Stimulated activated CD4-positive, alpha-beta T cell treated with anti-CD3 and anti-CD28 coated beads, Interleukin-1b, Interleukin-23, amount 100 ng/mL, for 1 hour (primary cell): ENCODE results near the gene PCDHGA11.
"Not testable (repeated sequence)": the region's sequence is repeated elsewhere in the genome, so short reads cannot be mapped to it uniquely, and the experiment has no call there.

ENCODE experiments used
- DNase-seq, 2 donors: peaks; one replicate each; pipeline ENCODE4 v3.0.0-alpha.2; 2020; ENCODE audit warnings: low read depth in 2 of 2

PCDHGA11 gene

GRCh38 chr5:141398608-141399007 lies 22.2 kb upstream of the PCDHGA11 start:
- no peak for DNase-seq

GRCh38 chr5:141399555-141400258 lies 21.1 kb upstream of the PCDHGA11 start:
- no peak for DNase-seq

DNA sequence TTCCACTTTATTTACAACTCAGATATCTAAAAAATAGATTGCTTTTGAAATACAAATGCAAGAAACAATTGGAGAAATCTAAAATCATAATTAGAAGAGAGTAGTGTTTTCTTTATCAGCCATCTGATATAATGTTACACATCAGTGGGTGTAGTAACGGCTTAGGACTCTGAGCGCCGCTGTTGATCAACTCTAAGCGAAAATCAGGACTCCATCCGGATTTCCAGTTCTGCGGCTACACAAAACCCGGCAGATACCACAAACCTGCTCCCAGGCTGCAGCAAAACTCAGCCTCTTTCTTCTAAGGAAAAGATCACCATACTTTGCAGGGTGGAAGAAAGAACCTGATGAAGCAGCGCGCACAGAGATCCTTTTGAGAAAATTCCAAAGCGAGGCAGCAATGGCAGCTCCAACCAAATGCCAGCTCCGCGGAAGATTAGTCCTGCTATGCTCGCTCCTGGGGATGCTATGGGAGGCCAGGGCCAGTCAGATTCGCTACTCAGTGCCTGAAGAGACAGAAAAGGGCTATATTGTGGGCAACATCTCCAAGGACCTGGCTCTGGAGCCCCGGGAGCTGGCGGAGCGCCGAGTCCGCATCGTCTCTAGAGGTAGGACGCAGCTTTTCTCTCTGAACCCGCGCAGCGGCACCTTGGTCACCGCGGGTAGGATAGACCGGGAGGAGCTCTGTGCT lies 18.2 kb upstream of the PCDHGA11 start, which contains the start of gene PCDHGA9:
PCDHGA9 (plus strand) TSS at position 226 of the 691 bp plus-strand sequence; CDS start at position 401, 175 bp downstream.
- DNase-seq = no peak

- DNase-seq = no peak
These were observed 17.5 kb upstream of the PCDHGA11 start for GRCh38 chr5:141403387-141403786.

- DNase-seq = not testable (repeated sequence)
These were observed 12.9 kb upstream of the PCDHGA11 start, which contains the start of gene PCDHGB6 for GRCh38 chr5:141407790-141408505. Gene PCDHGB6 (plus strand): TSS chr5:141408021. CDS start chr5:141408203, 182 bp downstream.

DNA sequence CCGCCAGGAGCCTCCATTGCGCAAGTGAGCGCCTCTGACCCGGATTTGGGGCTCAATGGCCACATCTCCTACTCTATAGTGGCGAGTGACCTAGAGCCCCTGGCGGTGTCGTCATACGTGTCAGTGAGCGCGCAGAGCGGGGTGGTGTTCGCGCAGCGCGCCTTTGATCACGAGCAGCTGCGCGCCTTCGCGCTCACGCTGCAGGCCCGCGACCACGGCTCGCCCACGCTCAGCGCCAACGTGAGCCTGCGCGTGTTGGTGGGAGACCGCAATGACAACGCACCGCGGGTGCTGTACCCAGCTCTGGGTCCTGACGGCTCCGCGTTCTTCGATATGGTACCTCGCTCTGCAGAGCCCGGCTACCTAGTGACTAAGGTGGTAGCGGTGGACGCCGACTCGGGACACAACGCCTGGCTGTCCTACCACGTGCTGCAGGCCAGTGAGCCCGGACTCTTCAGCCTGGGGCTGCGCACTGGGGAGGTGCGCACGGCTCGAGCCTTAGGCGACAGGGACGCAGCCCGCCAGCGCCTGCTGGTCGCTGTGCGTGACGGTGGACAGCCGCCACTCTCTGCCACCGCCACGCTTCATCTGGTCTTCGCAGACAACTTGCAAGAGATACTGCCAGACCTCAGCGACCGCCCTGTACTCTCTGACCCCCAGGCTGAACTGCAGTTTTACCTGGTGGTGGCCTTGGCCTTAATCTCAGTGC lies 11.1 kb upstream of the PCDHGA11 start:
- no peak for DNase-seq

DNA sequence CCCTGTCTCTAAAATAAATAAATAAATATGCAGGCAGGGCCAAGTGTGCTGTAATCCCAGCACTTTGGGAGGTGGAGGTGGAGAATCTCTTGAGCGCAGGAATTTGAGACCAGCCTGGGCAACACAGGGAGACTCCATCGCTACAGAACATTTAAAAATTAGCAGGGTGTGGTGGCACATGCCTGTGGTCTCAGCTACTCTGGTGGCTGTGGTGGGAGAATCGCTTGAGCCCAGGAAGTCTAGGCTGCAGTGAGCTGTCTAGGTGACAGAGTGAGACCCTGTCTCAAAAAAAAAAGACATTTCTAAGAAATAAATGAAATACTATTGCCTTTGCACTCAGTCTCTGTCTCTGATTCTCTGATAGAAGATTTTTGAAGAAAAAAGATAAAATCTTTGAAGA lies 9.3 kb upstream of the PCDHGA11 start:
- DNase-seq = no peak

- DNase-seq = peak in 1 of 2 donors; percentile 34
These were observed 7.9 kb upstream of the PCDHGA11 start, which contains the start of gene PCDHGA10 for GRCh38 chr5:141412854-141413539. Gene PCDHGA10 (plus strand): TSS chr5:141412987. CDS start chr5:141413176, 189 bp downstream.

- no peak for DNase-seq
These were observed 7.2 kb upstream of the PCDHGA11 start for GRCh38 chr5:141413540-141414069.

GRCh38 chr5:141414548-141415274 lies 6.1 kb upstream of the PCDHGA11 start:
- not testable (repeated sequence) for DNase-seq

DNA sequence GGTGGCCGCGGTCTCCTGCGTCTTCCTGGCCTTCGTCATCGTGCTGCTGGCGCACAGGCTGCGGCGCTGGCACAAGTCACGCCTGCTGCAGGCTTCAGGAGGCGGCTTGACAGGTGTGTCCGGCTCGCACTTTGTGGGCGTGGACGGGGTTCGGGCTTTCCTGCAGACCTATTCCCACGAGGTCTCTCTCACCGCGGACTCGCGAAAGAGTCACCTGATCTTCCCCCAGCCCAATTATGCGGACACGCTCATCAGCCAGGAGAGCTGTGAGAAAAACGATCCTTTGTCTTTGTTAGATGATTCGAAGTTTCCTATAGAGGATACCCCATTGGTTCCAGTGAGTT lies 5.6 kb upstream of the PCDHGA11 start:
- DNase-seq = not testable (repeated sequence)

DNA sequence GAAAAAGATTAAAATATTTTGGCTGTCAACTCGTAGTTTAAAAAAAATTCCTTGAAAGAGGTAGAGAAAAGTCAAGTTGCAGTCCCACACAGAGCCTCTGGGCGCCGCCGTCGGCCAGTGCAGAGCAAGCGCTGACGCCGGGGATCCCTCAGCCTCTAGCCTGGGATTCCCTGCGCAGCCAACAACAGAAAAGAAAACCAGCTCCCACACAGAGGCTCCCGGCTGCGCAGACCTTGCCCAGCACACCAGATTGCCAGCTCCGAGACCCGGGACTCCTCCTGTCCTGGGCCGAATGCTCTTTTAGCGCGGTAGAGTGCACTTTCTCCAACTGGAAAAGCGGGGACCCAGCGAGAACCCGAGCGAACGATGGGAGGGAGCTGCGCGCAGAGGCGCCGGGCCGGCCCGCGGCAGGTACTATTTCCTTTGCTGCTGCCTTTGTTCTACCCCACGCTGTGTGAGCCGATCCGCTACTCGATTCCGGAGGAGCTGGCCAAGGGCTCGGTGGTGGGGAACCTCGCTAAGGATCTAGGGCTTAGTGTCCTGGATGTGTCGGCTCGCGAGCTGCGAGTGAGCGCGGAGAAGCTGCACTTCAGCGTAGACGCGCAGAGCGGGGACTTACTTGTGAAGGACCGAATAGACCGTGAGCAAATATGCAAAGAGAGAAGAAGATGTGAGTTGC lies 3.2 kb upstream of the PCDHGA11 start, which contains the start of gene PCDHGB7:
PCDHGB7 (plus strand) TSS at position 184 of the 679 bp plus-strand sequence; CDS start at position 367, 183 bp downstream.
- not testable (repeated sequence) for DNase-seq

DNA sequence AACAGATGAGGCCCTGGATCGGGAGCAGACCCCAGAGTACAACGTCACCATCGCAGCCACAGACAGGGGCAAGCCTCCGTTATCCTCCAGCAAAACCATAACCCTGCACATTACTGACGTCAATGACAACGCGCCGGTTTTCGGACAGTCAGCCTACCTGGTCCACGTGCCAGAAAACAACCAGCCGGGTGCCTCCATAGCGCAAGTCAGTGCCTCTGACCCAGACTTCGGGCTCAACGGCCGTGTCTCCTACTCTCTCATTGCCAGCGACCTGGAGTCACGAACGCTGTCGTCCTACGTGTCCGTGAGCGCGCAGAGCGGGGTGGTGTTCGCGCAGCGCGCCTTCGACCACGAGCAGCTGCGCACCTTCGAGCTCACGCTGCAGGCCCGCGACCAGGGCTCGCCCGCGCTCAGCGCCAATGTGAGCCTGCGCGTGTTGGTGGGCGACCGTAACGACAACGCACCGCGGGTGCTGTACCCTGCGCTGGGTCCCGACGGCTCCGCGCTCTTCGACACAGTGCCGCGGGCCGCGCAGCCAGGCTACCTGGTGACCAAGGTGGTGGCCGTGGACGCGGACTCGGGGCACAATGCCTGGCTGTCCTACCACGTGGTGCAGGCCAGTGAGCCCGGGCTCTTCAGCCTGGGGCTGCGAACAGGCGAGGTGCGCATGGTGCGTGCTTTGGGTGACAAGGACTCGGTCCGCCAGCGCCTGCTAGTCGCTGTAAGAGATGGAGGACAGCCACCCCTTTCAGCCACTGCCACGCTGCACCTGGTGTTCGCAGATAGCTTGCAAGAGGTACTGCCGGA lies 1.6 kb upstream of the PCDHGA11 start:
- DNase-seq = no peak

DNA sequence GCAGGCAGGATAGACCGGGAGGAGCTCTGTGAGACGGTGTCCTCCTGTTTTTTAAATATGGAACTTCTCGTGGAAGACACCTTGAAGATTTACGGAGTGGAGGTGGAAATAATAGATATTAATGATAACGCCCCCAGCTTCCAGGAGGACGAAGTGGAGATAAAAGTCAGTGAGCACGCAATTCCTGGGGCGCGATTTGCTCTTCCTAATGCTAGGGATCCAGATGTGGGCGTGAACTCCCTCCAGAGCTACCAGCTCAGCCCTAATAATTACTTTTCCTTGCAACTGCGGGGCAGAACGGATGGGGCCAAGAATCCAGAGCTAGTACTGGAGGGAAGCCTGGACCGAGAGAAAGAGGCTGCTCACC lies 621 bp downstream of the PCDHGA11 start:
- DNase-seq = no peak

DNA sequence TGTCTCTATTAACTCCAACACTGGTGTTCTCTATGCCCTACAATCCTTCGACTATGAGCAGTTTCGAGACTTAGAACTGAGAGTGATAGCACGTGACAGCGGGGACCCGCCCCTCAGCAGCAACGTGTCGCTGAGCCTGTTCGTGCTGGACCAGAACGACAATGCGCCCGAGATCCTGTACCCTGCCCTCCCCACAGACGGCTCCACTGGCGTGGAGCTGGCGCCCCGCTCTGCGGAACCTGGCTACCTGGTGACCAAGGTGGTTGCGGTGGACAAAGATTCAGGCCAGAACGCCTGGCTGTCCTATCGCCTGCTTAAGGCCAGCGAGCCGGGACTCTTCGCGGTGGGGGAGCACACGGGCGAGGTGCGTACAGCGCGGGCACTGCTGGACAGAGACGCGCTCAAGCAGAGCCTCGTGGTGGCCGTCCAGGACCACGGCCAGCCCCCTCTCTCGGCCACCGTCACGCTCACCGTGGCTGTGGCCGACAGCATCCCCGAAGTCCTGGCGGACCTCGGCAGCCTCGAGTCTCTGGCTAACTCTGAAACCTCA lies 2.0 kb downstream of the PCDHGA11 start:
- DNase-seq = no peak

- DNase-seq = no peak
These were observed 7.1 kb downstream of the PCDHGA11 start for GRCh38 chr5:141427783-141428426.

DNA sequence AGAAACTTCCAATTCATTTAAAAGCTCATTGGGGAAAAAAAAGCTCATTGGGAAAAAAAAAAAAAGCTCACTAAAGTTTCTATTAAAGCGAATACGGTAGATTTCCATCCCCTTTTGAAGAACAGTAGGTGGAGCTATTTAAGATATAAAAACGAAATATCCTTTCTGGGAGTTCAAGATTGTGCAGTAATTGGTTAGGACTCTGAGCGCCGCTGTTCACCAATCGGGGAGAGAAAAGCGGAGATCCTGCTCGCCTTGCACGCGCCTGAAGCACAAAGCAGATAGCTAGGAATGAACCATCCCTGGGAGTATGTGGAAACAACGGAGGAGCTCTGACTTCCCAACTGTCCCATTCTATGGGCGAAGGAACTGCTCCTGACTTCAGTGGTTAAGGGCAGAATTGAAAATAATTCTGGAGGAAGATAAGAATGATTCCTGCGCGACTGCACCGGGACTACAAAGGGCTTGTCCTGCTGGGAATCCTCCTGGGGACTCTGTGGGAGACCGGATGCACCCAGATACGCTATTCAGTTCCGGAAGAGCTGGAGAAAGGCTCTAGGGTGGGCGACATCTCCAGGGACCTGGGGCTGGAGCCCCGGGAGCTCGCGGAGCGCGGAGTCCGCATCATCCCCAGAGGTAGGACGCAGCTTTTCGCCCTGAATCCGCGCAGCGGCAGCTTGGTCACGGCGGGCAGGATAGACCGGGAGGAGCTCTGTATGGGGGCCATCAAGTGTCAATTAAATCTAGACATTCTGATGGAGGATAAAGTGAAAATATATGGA lies 9.7 kb downstream of the PCDHGA11 start, which contains the start of gene PCDHGA12:
PCDHGA12 (plus strand) TSS at position 176 of the 782 bp plus-strand sequence; CDS start at position 429, 253 bp downstream.
- DNase-seq = no peak
